ENCODE measurements around the gene DUSP22.

Gene DUSP22

DNA sequence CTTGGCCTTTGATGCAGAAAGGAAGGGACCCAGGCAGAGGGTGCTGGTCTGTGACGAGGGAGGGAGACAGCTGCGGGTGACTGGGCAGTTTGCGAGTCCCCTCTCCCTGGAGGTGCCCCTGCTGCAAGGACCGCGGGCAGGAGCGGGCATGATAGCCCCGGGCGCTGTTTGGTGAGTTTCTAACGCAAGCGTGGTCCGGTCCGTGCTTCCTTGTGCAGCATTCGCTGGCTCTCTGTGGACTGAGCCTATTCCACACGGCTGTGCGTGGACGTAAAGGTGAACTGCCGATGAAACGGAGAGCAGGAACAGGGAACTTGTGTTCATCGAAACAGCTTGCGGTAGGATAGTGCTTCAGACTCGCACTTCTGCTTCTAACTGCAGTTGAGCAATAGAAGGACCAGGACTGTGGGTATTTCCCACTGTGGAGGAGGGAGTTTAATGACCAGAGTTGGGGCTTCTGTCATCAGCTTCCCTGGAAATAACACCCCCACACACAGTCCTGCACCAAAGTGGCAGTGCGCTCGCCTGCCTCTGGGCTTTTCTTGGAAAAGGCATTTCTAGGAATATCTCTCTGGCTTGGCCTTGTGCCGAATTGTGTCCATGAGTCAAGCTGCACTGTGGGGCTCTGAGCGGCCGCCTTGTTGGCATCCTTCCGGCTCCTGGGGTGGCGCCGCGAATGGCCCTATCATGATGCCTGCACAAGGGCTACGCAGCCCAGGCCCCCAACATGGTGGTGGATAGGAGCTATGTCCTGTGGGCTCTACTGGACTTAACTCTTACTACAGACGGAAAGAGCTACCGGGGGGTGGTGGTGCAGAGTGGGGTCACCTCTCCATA is 48.9 kb downstream of the DUSP22 start:
- no peak for DNase-seq

DNA sequence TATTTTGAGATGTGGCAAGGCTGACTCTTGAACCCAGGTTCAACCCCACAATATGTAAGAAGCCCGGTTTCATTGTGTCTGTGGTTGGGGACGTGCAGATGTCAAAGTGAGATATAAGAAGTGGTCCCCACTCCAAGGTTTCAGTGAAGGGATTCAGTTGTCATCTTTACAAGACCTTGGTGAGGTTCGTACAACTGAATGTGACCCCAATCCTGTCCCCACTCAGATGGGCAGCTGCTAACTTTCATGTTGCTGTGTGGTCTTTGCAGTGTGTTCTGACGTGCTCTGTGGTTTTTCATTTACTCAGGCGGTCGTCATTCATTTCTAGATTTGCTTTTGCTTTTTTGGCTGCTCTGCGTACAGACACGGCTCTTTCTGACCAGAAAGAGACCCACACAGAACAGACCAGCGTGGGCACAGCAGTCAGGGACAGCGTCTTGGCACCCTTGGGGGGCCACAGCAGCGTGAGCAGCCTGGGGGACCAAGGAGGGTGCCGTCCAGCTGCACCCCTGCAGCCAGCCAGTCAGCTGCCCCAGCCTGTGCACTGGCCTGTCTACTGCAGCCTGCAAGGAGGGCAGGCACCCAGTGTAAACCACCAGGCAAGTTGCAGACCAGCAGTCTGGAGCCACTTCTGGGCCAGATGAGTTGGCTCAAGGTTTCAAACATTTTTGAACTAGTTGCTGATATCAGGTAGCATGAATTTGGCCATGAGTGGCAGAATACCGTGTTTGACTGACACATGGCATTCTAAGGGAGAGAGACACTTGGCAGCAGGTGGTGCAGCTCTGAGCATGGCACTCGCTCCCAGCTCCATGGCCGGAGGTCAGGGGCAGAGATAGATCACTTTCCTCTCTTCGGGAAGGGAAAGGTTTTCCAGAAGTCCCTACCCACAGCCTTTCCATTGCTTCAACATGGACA is 49.9 kb downstream of the DUSP22 start:
- no peak for DNase-seq

GRCh38 chr6:342832-343179 is 50.5 kb downstream of the DUSP22 start:
- DNase-seq = no peak

GRCh38 chr6:343226-343935 is 51.1 kb downstream of the DUSP22 start:
- no peak for DNase-seq

GRCh38 chr6:343960-344815 is 51.9 kb downstream of the DUSP22 start:
- DNase-seq = no peak

DNA sequence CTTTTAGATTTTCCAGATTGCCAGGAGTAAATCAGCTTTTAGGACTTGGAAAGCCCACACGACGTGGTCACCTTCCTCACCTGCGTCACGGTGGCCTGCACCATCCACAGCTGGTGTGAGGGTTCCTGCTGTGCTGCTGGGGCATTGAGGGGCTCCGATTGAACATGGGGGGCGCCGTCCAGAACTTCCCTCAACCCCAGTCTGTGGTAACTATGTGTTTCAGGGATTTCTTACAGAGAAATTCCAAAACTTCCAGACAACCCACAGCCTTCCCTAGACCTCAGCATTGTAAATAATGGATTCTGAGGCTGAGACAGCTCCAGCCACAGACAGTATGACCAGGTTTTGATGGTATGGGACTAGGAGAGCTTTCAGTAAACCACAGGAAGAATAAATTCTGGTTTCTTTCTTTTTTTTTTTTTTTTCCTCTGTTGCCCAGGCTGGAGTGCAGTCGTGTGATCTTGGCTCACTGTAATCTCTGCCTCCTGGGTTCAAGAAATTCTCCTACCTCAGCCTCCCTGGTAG is 52.6 kb downstream of the DUSP22 start:
- DNase-seq = no peak

- DNase-seq = no peak
Measured at GRCh38 chr6:345747-346385, 53.6 kb downstream of the DUSP22 start.

- DNase-seq = no peak
Measured at GRCh38 chr6:346386-347030, 54.2 kb downstream of the DUSP22 start.

DNA sequence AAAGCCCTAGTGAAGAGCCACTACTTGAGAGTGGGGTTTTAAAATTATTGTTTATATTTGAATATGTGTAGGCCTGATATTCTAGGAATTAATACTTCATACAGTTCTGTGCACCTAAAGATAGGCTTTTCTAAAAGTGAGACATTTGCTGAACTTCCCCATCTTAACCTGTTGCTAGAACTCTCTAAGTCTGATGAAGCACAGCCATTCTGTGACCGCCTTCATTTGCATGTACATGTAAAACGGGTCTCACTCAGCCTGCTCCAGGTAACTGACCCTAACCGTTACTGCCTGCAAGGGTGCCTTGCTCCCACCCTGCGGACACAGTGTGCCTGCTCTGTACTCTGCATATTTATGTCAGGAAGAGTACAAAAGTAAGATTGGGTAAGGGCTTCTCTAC is 54.9 kb downstream of the DUSP22 start:
- DNase-seq = no peak

DNA sequence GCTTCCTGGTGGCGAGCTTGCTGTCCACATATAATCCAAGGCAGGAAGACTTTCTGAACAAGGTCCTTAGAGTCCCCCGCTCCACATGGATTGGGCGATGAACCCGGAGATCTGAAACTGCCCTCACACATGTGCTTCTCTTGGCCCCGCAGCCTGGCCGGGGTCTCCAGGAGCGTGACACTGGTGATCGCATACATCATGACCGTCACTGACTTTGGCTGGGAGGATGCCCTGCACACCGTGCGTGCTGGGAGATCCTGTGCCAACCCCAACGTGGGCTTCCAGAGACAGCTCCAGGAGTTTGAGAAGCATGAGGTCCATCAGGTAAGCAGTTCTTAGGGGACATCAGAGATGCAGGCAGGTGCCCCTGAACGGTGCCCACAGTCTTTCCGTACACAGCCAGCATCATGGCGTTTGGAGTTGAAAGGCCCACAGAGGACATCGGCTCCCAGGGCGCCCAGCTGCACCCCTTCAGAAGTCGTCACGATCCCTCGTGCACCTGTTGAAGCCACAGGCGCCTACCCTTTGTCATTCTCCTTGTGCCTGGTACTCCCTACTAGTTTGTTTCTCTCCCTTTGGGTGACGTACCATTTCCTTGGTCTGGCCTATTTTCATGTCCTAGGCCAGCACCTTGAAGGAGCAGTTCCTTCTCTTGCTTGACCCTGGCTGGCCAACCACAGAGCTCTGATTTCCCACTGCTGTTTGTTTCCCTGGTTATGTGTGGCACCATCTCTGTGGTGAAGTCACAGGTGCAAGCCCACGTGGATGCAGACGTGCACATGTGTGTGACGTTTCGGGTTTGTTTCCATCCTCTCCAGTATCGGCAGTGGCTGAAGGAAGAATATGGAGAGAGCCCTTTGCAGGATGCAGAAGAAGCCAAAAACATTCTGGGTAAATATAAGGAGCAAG is 55.9 kb downstream of the DUSP22 start:
- DNase-seq = no peak

DNA sequence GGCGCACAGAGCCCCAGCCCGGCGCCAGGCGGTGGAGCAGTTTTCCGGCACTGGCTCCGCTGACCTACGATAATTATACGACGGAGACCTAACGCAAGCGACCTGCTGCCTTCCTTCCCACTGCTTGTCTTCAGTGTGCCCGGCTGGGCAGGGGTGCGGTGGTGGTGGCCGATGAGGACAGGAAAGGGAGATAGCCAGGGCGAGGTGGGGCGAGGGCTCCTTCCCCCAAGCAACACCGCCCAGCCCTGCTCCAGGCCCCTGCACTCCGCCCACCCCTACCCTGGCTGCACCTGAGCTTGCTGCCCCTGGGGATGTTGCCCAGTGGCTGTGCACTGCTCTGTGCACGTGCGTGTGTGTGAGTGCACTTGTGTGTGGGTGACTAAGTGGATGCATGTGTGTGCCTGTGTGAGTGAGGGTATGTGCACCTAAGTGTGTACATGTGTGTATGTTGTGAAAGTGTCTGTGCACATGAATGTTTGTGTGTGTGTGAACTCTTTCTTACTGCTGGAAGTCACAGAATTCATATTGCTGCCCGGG is 56.6 kb downstream of the DUSP22 start:
- DNase-seq = no peak

DNA sequence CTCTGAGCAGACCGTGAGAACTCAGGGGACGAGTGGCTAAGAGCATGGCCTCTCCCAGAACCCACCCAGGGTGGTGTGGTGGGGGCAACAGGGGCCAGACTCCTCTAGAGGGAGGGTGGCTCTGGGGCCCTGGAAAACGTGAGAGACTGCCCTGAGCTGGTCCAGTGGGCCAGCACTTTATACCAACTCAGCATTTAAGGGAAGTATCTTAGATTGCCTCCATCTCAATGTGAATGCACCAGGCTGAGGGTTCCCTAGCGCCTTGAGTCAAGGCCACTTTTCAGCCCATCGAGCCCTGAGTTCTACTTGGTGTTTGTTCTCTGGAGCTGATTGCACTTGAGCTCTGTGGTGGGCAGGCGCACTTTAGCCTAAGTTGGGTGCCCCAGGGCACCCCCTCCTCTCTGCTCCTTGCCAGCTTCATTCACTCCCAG is 57.2 kb downstream of the DUSP22 start:
- DNase-seq = no peak

- no peak for DNase-seq
Measured at GRCh38 chr6:350371-350770, 58.1 kb downstream of the DUSP22 start.

GRCh38 chr6:351011-351866 is 59.0 kb downstream of the DUSP22 start:
- no peak for DNase-seq

GRCh38 chr6:351867-352289 is 59.6 kb downstream of the DUSP22 start:
- no peak for DNase-seq

- no peak for DNase-seq
Measured at GRCh38 chr6:352474-352873, 60.2 kb downstream of the DUSP22 start.

DNA sequence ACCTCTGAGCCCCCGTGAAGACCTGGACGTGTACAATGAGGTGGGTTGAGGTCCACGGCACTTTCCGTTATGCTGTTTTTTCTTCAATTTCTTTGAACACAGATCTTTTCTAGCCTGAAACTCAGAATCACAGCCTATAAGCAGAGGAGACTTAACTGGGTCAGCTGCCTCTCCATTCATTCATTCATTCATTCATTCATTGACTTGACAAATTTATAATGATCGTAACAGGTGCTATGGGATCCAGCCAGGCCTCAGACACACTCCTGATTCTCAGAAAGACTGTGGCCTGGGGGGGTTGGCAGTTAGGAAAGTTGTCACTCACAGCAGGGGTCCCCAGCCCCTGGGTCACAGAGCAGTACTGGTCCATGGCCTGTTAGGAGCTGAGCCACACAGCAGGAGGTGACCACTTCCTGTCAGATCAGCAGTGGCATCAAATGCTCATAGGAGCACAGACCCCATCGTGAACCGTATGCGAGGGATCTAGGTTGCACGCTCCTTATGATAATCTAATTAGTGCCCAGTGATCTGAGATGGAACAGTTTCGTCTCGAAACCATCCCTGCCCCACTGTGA is 60.7 kb downstream of the DUSP22 start:
- no peak for DNase-seq
